K562 (cell line): ENCODE measurements around the gene SYNJ2. TPM values are rescaled to one million over a fixed set of nuclear protein-coding genes. Genes with fewer than 3 reads are reported as not detected.

Experiments
- ATAC-seq: fragments of 200-7000 bp; cut with Tn5 transposase; 3 replicates; pipeline ENCODE4 v1.9.1; 2020; ENCODE audit warnings: moderate library complexity
- BruUV-seq: library from RNA; stranded (reverse); fragments of 400-500 nt; replicated peaks from 2 replicates; lab custom pipeline; 2021; lab: Mats Ljungman, UMichigan
- CTCF ChIA-PET: fragments of 300-600 bp; formaldehyde crosslinking; extraction: SDS; loops from one replicate; lab custom pipeline; 2021; ENCODE audit warnings: low intra/inter-chr PET ratio; lab: Yijun Ruan, JAX
- POLR2A ChIA-PET: fragments of 300-600, 350-650 bp; sonication (Branson Sonifier 250); formaldehyde crosslinking; extraction: SDS; loops from one replicate; lab custom pipeline; 2021; ENCODE audit warnings: antibody characterized with exemption, inconsistent platforms; lab: Yijun Ruan, JAX
- DNase-seq, 4 experiments: peaks; one replicate each; pipeline versions ENCODE4 v3.0.0 to v3.0.0-alpha.2; 2011 to 2018; ENCODE audit warnings: low spot score in 3 of 4, mixed read lengths in 3 of 4; ENCODE audit errors: extremely low read depth in 1 of 4
- FAIRE-seq: peaks from 2 replicates; lab custom pipeline; 2011; peaks lifted over from hg19 to GRCh38; lab: Jason Lieb, UNC
- H2AFZ ChIP-seq: 2 replicates; pipeline ENCODE4 v1.6.0; 2011; ENCODE audit warnings: low read depth, low read length, control low read depth, inconsistent platforms
- H3K27ac ChIP-seq: fragments of 200-600 bp; 3 replicates; pipeline ENCODE4 v1.8.0; 2011; ENCODE audit warnings: low read depth, mild to moderate bottlenecking, control low read depth, inconsistent platforms, low read length, moderate library complexity, mixed read lengths; ENCODE audit errors: extremely low read depth
- H3K27me3 ChIP-seq, 2 experiments: fragments of 300-600 bp in 1 of 2; 2 replicates in 1 of 2; 3 replicates in 1 of 2; pipeline versions ENCODE4 v1.6.0 to v1.8.0; 2011; ENCODE audit warnings: inconsistent platforms in 2 of 2, low read length in 2 of 2, mild to moderate bottlenecking in 1 of 2, mixed read lengths in 1 of 2, moderate library complexity in 1 of 2; ENCODE audit not compliant: control insufficient read depth in 2 of 2, insufficient read depth in 2 of 2
- H3K36me3 ChIP-seq: fragments of 300-600 bp; 3 replicates; pipeline ENCODE4 v1.8.0; 2011; ENCODE audit warnings: mild to moderate bottlenecking, low read length, inconsistent platforms; ENCODE audit not compliant: control insufficient read depth, insufficient read depth
- H3K4me1 ChIP-seq, 2 experiments: fragments of 200-600 bp in 1 of 2; replicated peaks in 1 of 2; 2 replicates in 1 of 2; 3 replicates in 1 of 2; pipeline versions ENCODE4 v1.5.1 to v1.8.0; 2011; ENCODE audit warnings: inconsistent platforms in 2 of 2, low read length in 2 of 2, mild to moderate bottlenecking in 1 of 2, mixed read lengths in 1 of 2, moderate library complexity in 1 of 2; ENCODE audit not compliant: control insufficient read depth in 2 of 2, insufficient read depth in 2 of 2
- H3K4me2 ChIP-seq: 2 replicates; pipeline ENCODE4 v1.6.1; 2011; ENCODE audit warnings: low read length, control low read depth, inconsistent platforms, mixed read lengths; ENCODE audit not compliant: insufficient read depth
- H3K4me3 ChIP-seq: fragments of 200-600 bp; sonication (generic), shearing (Covaris generic); 2 replicates; pipeline ENCODE4 v1.5.1; 2016; ENCODE audit warnings: control low read depth, inconsistent platforms
- H3K79me2 ChIP-seq: fragments of 200-600 bp; 3 replicates; pipeline ENCODE4 v1.8.0; 2011; ENCODE audit warnings: low read length, inconsistent platforms; ENCODE audit not compliant: control insufficient read depth, insufficient read depth
- H3K9ac ChIP-seq, 2 experiments: 2 replicates each; pipeline versions ENCODE4 v1.6.0 to v1.6.1; 2011; ENCODE audit warnings: low read depth in 2 of 2, low read length in 2 of 2, control low read depth in 1 of 2, inconsistent platforms in 1 of 2, mild to moderate bottlenecking in 1 of 2, mixed read lengths in 1 of 2; ENCODE audit not compliant: insufficient read depth in 1 of 2
- H3K9me1 ChIP-seq: one replicate; pipeline ENCODE4 v1.6.0; 2011; ENCODE audit warnings: inconsistent platforms, mild to moderate bottlenecking, low read length, moderate library complexity; ENCODE audit not compliant: control insufficient read depth, insufficient read depth
- H3K9me3 ChIP-seq: replicated peaks from 2 replicates; pipeline ENCODE4 v1.5.1; 2011; ENCODE audit warnings: low read depth, low read length, inconsistent platforms; ENCODE audit not compliant: control insufficient read depth, insufficient read depth
- H4K20me1 ChIP-seq: replicated peaks from 2 replicates; pipeline ENCODE4 v1.6.1; 2011; ENCODE audit warnings: low read length, inconsistent platforms, mixed read lengths; ENCODE audit not compliant: control insufficient read depth, insufficient read depth
- ARNT ChIP-seq, 2 experiments: fragments of 450-650 bp; IDR thresholded peaks; 2 replicates each; pipeline ENCODE4 v1.6.1; 2016; ENCODE audit warnings: mild to moderate bottlenecking in 1 of 2
- ATF1 ChIP-seq, 2 experiments: fragments of 450-650 bp in 1 of 2; IDR thresholded peaks; 2 replicates each; pipeline ENCODE4 v1.6.1; 2016; ENCODE audit warnings: missing compliant biosample characterization in 1 of 2, missing genetic modification characterization in 1 of 2
- C11orf30 ChIP-seq: fragments of 450-650 bp; IDR thresholded peaks from 2 replicates; pipeline ENCODE4 v1.6.1; 2016; ENCODE audit warnings: low read depth, mild to moderate bottlenecking
- ELF1 ChIP-seq: fragments of 200-800 bp; sonication (Bioruptor generic); IDR thresholded peaks from 2 replicates; pipeline ENCODE4 v1.6.1; 2016; ENCODE audit warnings: missing genetic modification characterization, missing compliant biosample characterization
- MAFF ChIP-seq: IDR thresholded peaks from 2 replicates; pipeline ENCODE4 v1.6.1; 2012; ENCODE audit warnings: low read length, improper control_type of control experiment
- MAFG ChIP-seq: fragments of 450-650 bp; conservative IDR thresholded peaks from 2 replicates; pipeline ENCODE4 v1.6.1; 2016; ENCODE audit warnings: missing genetic modification characterization, missing compliant biosample characterization
- MAFK ChIP-seq: IDR thresholded peaks from 2 replicates; pipeline ENCODE4 v1.6.1; 2011; ENCODE audit warnings: low read length, improper control_type of control experiment
- MEF2A ChIP-seq: IDR thresholded peaks from 2 replicates; pipeline ENCODE4 v1.6.1; 2011; ENCODE audit warnings: low read depth, mild to moderate bottlenecking, low read length, moderate library complexity; ENCODE audit not compliant: control insufficient read depth
- MXI1 ChIP-seq: IDR thresholded peaks from 2 replicates; pipeline ENCODE4 v1.6.1; 2011; ENCODE audit warnings: low read depth, mild to moderate bottlenecking, improper control_type of control experiment, low read length
- SIN3B ChIP-seq: fragments of 450-650 bp; IDR thresholded peaks from 2 replicates; pipeline ENCODE4 v1.6.1; 2017; ENCODE audit warnings: low read depth, mild to moderate bottlenecking, moderate library complexity
- SIX5 ChIP-seq, 2 experiments: IDR thresholded peaks; 2 replicates each; pipeline ENCODE4 v1.6.1; 2011; ENCODE audit warnings: low read length in 2 of 2, borderline replicate concordance in 1 of 2, low read depth in 1 of 2, mild to moderate bottlenecking in 1 of 2, moderate library complexity in 1 of 2; ENCODE audit not compliant: insufficient read depth in 1 of 2
- ZFX ChIP-seq: sonication (generic); formaldehyde crosslinking; IDR thresholded peaks from 2 replicates; pipeline ENCODE4 v1.8.0; 2022; ENCODE audit warnings: mild to moderate bottlenecking, missing genetic modification reagents, moderate library complexity
- ZNF316 ChIP-seq: fragments of 450-650 bp; IDR thresholded peaks from 2 replicates; pipeline ENCODE4 v1.6.1; 2016
- ZNF699 ChIP-seq: fragments of 250-450 bp; sonication (Bioruptor Pico); IDR thresholded peaks from 2 replicates; pipeline ENCODE4 v1.8.0; 2021; ENCODE audit warnings: mild to moderate bottlenecking, moderate library complexity; ENCODE audit not compliant: insufficient replicate concordance
- WGBS: fragments of 100-300 bp; shearing (Covaris generic); methylation state at CpG from one replicate; pipeline ENCODE4 v1.1.6; 2016; ENCODE audit warnings: low coverage, mixed read lengths; ENCODE audit not compliant: insufficient coverage; ENCODE audit errors: missing lambda C conversion rate; 5-methylcytosine and 5-hydroxymethylcytosine counted together
- in situ Hi-C: fragments of 300-500 bp; cut with MboI; formaldehyde crosslinking; loops from 4 replicates; pipeline ENCODE4 v1.15.0; 2018; ENCODE audit warnings: inconsistent platforms, mixed read lengths
- intact Hi-C: fragments of 100-400 bp; cut with micrococcal nuclease; formaldehyde crosslinking; loops from 2 replicates; pipeline ENCODE4 v1.14.2; 2022
- polyA plus RNA-seq, 8 experiments: library from polyadenylated mRNA; depleted of rRNA in 4 of 8; stranded (reverse) in 5 of 8; unstranded in 3 of 8; fragments of >200 nt; fragmentation: Nextera tagmentation in 2 of 8; fragmentation: Illumina TruSeq in 1 of 8; extraction: Ambion mirVana in 2 of 8; extraction: Trizol in 1 of 8; gene quantifications; 2 replicates each; pipeline versions ENCODE4 v1.2.1 to v1.2.3, GENCODE V29; 2011 to 2014; ENCODE audit warnings: inconsistent platforms in 1 of 8, missing spikeins in 1 of 8
- total RNA-seq, 7 experiments: library from RNA; depleted of rRNA in 6 of 7; stranded (reverse); fragments of >200 nt in 6 of 7; fragmentation: Illumina TruSeq in 2 of 7; extraction: Trizol in 2 of 7; gene quantifications; 2 replicates each; pipeline versions ENCODE4 v1.2.1 to v1.2.3, GENCODE V29; 2011 to 2021; ENCODE audit warnings: low replicate concordance in 1 of 7
- TF ChIP-seq, protein P1 (sequence below): fragments of 250-450 bp; sonication (Bioruptor Pico); IDR thresholded peaks from 2 replicates; pipeline ENCODE4 v1.5.0; 2021; ENCODE audit warnings: mild to moderate bottlenecking, borderline replicate concordance

Gene SYNJ2
- total and polyA plus RNA-seq, 9 of the 15 experiments (the other 6 are each of a cell fraction or from before 2014, with no cell fraction given): 3.0 to 27.7 (median 17.8) TPM

DNA sequence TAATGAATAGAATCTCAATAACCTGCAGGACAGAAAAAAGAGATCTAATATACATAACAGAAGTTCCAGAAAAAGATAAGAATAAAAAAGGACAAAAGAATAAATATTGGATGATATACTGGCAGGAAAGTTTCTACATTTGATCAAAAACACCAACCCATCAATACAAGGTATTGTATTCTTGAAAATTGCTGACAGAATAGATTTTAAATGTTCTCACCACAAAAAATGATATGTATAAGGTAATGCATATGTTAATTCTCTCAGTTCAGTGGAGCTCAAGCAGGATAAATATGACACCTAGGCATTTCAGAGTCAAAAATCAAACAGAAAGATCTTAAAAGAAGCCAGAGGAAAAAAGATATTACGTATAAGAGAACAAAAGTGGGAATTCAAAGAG, 142.6 kb downstream of the SYNJ2 start:
- DNase-seq: no peak
- Histone ChIP-seq H3K9me3 (no peaks in the 10 kb centered on the region), H3K4me3 (no peak overlapping the region), H3K27ac (no peak overlapping the region), H3K79me2 (no peaks in the 10 kb centered on the region), H3K27me3 (no peaks in the 10 kb centered on the region), H3K9ac (no peak overlapping the region), H3K9me1 (no peaks in the 10 kb centered on the region), H3K4me1 (peaks cover 0 to 5% of the 10 kb centered on the region in 2 experiments; a peak in 3 of 5 replicates), H4K20me1 (no peaks in the 10 kb centered on the region), H2AFZ (no peak overlapping the region), H3K4me2 (no peak overlapping the region), H3K36me3 (no peaks in the 10 kb centered on the region)
- in situ Hi-C loops: no loop called here
- BruUV-seq: no TSS peak
- no peak for FAIRE-seq
- ChIA-PET CTCF (no interaction called here), POLR2A (no interaction called here)
- intact Hi-C loops: no loop called here
- peak; percentile 55; the same call in 1 of the 2 replicates for TF ChIP-seq MAFG (tag)
- no peak for TF ChIP-seq ARNT (IDR thresholded peaks at IDR 0.05)
- peak; percentile 82 for TF ChIP-seq C11orf30
- peak; percentile 45; the same call in 1 of the 2 replicates for TF ChIP-seq MAFK
- TF ChIP-seq ZNF316: peak; percentile 91
- peak; percentile 42; the same call in 1 of the 2 replicates for TF ChIP-seq MAFF
- WGBS: 44% methylated on average over 1 of the region's 1 CpG
- no peak for ATAC-seq

DNA sequence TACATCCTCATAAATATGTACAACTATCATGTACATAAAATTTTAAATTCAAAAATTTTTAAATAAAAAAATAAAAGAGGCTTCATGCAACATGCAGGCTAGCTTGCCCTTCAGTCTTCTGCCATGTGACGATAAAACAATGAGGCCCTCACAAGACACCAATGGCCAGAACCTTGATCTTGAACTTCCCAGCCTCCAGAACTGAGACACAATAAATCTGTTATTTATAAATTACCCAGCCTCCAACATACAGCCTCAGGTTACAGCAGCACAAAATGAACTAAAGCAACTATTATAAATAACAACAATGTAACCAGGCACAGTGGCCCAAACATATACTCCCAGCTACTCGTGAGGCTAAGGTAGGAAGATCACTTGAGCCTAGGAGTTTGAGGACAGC, 143.6 kb downstream of the SYNJ2 start:
- Histone ChIP-seq H4K20me1 (no peaks in the 10 kb centered on the region), H3K4me3 (no peak overlapping the region), H3K79me2 (no peaks in the 10 kb centered on the region), H3K27ac (no peak overlapping the region), H3K4me1 (peaks cover 0 to 5% of the 10 kb centered on the region in 2 experiments; a peak in 3 of 5 replicates), H3K4me2 (no peak overlapping the region), H3K36me3 (no peaks in the 10 kb centered on the region), H3K9me1 (no peaks in the 10 kb centered on the region), H2AFZ (no peak overlapping the region), H3K9ac (no peak overlapping the region), H3K27me3 (no peaks in the 10 kb centered on the region), H3K9me3 (no peaks in the 10 kb centered on the region)
- ATAC-seq (no peak), FAIRE-seq (no peak), DNase-seq (no peak)
- ChIA-PET POLR2A (interaction anchor here (0.6 kb wide), 1 partner anchor 111 kb away, joined by 3 read pairs; no protein-coding TSS in a partner anchor), CTCF (no interaction called here)
- in situ Hi-C loops (no loop called here), intact Hi-C loops (no loop called here)
- 49% methylated on average over 2 of the region's 2 CpGs for WGBS
- no TSS peak for BruUV-seq
- TF ChIP-seq ZNF699 (CRISPR knock-in tag) (no peak), MXI1 (no peak), ATF1 (CRISPR knock-in tag; IDR thresholded peaks at IDR 0.05) (no peak), ATF1 (tag; IDR thresholded peaks at IDR 0.05) (no peak), SIN3B (no peak), ZFX (no peak), ELF1 (tag) (no peak), SIX5 (IDR thresholded peaks at IDR 0.05; ENCODE audit: borderline replicate concordance in 1 of 2, insufficient read depth in 1 of 2, low read depth in 1 of 2, low read length in 2 of 2) (no peak), MEF2A (no peak)
- TF ChIP-seq, protein P1, sequence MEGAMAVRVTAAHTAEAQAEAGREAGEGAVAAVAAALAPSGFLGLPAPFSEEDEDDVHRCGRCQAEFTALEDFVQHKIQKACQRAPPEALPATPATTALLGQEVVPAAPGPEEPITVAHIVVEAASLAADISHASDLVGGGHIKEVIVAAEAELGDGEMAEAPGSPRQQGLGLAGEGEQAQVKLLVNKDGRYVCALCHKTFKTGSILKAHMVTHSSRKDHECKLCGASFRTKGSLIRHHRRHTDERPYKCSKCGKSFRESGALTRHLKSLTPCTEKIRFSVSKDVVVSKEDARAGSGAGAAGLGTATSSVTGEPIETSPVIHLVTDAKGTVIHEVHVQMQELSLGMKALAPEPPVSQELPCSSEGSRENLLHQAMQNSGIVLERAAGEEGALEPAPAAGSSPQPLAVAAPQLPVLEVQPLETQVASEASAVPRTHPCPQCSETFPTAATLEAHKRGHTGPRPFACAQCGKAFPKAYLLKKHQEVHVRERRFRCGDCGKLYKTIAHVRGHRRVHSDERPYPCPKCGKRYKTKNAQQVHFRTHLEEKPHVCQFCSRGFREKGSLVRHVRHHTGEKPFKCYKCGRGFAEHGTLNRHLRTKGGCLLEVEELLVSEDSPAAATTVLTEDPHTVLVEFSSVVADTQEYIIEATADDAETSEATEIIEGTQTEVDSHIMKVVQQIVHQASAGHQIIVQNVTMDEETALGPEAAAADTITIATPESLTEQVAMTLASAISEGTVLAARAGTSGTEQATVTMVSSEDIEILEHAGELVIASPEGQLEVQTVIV (CRISPR knock-in tag): no peak
